AG10803 (cell line): ENCODE results near the gene TNFRSF25.
A peak's percentile ranks its signal among the peaks of the same experiment; 100 is the strongest.

Experiments
- DNase-seq: peaks from one replicate; pipeline ENCODE4 v3.0.0; 2010; ENCODE audit warnings: low read depth
- H3K4me3 ChIP-seq: 2 replicates; pipeline ENCODE4 v1.5.1; 2011; ENCODE audit warnings: mild to moderate bottlenecking, low read length, control low read depth
- CTCF ChIP-seq: conservative IDR thresholded peaks from 2 replicates; pipeline ENCODE4 v1.5.1; 2011; ENCODE audit warnings: mild to moderate bottlenecking, low read length, control low read depth, inconsistent platforms

Gene TNFRSF25

GRCh38 chr1:6481820-6482219 lies 15.8 kb upstream of the TNFRSF25 start:
- no peak for TF ChIP-seq CTCF
- no peak for DNase-seq
- H3K4me3 ChIP-seq, result no peak overlapping the region

GRCh38 chr1:6477039-6477820 lies 11.3 kb upstream of the TNFRSF25 start:
- no peak for DNase-seq
- TF ChIP-seq CTCF, result no peak
- no peak overlapping the region for H3K4me3 ChIP-seq

- no peak for DNase-seq
- TF ChIP-seq CTCF, result no peak
- no peak overlapping the region for H3K4me3 ChIP-seq
Measured at GRCh38 chr1:6476483-6476882, 10.5 kb upstream of the TNFRSF25 start.

- TF ChIP-seq CTCF, result peak; percentile 79
- no peak overlapping the region for H3K4me3 ChIP-seq
- no peak for DNase-seq
Measured at GRCh38 chr1:6475381-6476133, 9.6 kb upstream of the TNFRSF25 start.

- no peak for DNase-seq
- H3K4me3 ChIP-seq, result no peak overlapping the region
- no peak for TF ChIP-seq CTCF
Measured at GRCh38 chr1:6474815-6475282, 8.9 kb upstream of the TNFRSF25 start.

- H3K4me3 ChIP-seq, result no peak overlapping the region
- TF ChIP-seq CTCF, result no peak
- DNase-seq, result no peak
Measured at GRCh38 chr1:6473974-6474814, 8.2 kb upstream of the TNFRSF25 start.
